ENCODE results near the gene DPEP2.
A peak's percentile ranks its signal among the peaks of the same experiment; 100 is the strongest.
"Not testable (repeated sequence)": the region's sequence is repeated elsewhere in the genome, so short reads cannot be mapped to it uniquely, and the experiment has no call there.

DPEP2 gene, protein sequence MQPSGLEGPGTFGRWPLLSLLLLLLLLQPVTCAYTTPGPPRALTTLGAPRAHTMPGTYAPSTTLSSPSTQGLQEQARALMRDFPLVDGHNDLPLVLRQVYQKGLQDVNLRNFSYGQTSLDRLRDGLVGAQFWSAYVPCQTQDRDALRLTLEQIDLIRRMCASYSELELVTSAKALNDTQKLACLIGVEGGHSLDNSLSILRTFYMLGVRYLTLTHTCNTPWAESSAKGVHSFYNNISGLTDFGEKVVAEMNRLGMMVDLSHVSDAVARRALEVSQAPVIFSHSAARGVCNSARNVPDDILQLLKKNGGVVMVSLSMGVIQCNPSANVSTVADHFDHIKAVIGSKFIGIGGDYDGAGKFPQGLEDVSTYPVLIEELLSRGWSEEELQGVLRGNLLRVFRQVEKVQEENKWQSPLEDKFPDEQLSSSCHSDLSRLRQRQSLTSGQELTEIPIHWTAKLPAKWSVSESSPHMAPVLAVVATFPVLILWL

DNA sequence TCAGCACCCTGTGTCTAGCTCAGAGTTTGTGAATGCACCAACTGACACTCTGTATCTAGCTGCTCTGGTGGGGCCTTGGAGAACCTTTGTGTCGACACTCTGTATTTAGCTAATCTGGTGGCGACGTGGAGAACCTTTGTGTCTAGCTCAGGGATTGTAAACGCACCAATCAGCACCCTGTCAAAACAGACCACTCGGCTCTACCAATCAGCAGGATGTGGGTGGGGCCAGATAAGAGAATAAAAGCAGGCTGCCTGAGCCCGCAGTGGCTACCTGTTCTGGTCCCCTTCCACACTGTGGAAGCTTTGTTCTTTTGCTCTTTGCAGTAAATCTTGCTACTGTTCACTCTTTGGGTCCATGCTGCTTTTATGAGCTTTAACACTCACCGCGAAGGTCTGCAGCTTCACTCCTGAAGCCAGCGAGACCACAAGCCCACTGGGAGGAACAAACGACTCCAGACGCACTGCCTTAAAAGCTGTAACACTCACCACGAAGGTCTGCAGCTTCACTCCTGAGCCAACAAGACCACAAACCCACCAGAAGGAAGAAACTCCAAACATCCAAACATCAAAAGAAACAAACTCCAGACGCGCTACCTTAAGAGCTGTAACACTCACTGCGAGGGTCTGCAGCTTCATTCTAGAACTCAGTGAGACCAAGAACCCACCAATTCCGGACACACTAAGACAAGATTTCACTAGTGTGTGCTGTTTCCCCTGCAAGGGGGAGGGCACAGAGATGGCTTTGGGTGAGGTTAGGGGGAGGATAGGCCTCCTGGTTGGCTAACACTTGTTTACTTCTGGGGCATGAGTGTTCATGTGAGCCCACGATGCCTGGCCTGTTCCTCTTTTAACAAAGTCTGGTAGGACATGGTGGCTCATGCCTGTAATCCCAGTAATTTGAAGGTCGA, at the start of gene DPEP2:
TSS of gene DPEP2 (minus strand) at position 706 of the 910 bp plus-strand sequence. CDS start 6,272 bp downstream, outside the sequence.
- DNase-seq, result peak; percentile 46

DNA sequence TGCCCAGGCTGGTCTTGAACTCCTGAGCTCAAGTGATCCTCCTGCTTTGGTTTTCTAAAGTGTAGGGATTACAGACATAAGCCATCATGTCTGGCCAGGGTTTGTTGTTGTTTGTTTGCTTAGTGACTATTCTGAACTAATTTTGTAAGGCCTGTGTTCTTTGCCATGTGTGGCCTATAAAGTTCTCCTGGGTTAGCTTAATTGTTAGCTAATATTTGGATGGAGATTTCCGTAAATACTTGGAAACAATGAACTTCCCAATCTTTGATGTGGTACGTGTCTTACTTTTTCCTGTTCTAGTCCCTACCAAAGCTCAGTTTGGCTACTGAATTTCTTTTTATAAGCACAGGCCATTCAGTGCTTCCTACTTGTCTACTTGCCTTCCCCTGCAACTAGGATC, 48.7 kb upstream of the DPEP2 start:
- no peak for DNase-seq

DNA sequence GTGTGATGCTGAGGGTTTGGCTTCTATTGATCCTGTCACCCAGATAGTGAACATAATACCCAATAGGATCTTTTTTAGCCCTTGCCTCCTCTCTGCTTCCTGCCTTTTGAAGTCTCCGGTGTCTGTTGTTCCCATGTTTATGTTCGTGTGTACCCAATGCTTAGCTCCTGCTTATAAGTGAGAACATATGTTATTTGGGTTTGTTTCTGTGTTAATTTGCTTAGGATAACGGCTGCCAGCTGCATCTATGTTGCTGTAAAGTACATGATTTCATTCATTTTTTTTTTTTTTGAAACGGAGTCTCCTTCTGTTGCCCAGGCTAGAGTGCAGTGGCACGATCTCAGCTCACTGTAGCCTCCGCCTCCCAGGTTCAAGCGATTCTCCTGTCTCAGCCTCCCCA, 46.8 kb upstream of the DPEP2 start:
- DNase-seq, result no peak

DNA sequence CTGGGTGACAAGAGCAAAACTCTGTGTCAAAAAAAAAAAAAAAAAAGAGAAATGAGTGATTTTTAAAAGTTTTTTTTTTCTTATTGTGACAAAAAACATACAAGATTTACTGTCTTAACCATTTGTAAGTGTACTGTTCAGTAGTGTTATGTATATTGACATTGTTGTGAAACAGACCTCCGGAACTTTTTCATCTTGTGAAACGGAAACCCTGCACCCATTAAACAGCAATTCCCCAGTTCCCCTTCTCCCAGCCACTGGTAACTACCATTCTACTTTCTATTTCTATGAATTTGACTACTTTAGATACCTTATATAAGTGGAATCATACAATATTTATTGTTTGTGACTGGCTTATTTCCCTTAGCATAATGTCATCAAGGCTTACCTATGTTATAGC, 42.5 kb upstream of the DPEP2 start:
- no peak for DNase-seq

DNA sequence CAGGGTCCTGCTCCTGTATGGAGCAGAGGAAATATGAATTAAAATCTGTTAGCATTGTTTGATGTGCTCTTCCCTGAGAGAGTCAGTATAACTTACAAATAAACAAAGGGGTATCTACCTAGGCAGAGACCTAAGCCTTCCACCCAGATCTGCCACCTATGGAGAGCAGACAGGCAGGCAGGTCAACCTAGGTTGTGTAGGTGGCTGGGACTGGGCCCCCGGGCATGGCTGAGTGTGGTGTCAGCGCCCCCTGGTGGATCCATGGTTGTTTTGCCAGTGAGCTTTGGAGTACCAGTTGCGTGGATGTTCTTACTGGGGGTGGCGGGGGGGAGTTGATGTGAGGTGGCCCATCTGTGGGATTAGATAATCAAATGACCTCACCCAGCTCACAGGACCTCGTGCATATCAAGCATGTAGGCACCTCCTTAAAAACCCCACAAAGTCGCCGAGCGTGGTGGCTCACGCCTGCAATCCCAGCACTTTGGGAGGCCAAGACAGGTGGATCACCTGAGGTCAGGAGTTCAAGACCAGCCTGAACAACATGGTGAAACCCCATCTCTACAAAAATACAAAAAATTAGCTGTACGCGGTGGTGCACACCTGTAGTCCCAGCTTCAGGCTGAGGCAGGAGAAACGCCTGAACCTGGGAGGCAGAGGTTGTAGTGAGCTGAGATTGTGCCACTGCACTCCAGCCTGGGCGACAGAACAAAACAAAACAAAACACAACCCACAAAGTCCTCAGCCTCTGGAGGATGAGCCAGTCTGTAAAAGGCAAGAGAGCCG, 41.4 kb upstream of the DPEP2 start:
- peak; percentile 91 for DNase-seq

DNA sequence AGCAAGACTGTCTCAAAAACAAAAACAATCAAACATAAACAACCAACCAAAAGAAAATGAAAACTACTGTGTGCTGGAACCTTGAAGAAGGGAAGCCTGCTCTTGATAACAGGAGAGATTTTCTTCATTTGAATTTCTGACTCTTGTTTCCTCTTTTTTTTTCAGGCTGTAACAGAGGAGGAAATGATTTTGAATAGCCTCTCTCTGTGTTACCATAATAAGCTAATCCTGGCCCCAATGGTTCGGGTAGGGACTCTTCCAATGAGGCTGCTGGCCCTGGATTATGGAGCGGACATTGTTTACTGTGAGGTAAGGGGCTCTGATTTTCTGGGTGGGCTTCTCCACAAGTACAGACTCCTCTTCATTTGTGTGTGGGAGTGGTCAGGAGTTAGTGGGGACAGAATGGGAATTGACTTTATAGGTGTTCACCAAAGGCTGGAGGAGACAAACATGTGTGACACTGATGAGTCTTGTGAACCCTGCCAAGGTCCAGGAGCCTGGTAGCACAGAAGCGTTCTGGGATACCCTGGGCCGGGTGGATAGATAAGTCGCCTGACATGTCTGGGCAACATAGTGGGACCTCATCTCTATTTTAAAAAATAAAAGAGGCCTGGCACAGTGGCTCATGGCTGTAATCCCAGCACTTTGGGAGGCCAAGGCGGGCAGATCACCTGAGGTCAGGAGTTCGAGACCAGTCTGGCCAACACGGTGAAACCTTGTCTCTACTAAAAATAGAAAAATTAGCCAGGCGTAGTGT, 38.7 kb upstream of the DPEP2 start:
- DNase-seq, result no peak

DNA sequence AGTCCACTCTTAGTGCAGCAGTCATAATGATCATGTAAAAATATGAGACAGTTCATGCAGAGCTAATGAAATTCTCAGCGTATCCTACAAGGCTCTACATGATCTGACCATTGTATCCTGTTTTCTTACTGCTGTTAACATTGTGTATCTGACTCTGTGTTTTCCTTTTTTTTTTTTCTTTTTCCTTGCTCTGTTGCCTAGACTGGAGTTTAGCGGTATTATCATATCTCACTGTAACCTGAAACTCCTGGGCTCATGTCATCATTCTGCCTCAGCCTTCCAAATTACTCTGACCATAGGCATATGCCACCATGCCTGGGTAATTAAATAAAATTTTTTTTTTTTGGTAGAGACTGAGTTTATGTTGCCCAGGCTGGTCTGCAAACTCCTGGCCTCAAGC, 35.9 kb upstream of the DPEP2 start:
- DNase-seq, result no peak

DNA sequence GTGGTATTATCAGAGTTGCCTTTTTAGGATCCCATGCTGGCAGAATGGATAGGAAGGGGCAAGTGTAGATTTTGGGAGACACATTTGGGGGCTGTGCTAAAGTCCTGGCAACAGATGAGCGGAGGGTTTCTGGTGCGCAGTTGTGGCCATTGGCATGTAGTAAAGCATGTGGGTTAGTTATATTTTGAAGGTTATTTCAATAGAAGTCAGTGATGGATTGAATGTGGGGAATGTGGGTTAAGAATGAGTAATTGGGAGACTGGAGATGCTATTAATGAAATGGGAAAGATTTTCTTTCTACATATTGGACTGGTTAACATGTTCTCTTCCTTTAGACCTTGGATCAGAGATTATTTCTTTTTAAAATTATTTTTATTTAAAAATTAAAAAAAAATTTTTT, 33.8 kb upstream of the DPEP2 start:
- DNase-seq, result no peak

DNA sequence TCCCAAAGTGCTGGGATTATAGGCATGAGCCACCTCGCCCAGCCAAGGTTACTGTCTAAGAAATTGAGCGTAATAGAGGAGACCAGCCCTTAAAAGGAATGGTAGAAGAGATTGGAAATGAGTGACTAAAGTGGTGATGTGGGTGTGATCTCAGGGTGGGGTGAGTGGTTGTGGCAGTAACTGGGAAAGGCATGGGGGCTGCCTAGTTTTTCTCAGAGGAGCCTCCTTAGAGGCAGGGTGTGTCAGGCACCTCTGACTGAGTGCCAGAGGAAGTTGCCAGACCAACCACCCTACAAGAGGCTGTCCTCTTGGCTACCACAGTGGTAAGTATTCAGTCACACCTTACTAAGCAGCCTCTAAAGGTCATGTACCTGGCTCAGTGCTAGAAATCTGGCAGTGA, 32.7 kb upstream of the DPEP2 start:
- DNase-seq, result peak; percentile 25

DNA sequence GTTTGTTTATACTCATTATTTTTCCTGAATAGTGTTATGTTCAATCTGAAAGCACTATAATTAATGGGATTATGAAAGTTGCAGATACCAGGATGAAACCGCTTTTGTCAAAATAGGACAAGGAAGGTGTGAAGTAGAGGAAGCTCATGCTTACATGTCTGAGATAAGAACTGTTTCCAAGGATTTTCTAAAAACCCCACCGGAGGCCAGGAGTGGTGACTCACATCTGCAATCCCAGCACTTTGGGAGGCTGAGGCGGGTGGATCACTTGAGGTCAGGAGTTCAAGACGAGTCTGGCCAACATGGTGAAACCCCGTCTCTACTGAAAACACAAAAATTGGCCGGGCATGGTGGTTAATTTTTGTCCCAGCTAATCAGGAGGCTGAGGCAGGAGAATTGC, 30.8 kb upstream of the DPEP2 start:
- not testable (repeated sequence) for DNase-seq

DNA sequence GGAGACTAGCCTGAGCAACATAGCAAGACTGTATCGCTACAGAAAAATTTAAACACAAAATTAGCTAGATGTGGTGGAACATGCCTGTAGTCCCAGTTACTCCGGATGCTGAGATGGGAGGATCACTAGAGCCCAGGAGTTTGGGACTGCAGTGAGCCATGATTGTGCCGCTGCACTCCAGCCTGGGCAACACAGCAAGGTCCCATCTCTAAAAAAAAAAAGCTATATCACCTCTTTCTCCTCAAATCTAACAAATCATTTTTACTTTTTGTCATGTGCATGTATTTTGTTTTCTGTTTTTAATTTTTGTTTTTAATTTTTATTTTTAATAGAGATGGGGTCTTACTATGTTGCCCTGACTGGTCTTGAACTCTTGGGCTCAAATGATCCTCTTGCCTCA, 29.7 kb upstream of the DPEP2 start:
- no peak for DNase-seq

DNA sequence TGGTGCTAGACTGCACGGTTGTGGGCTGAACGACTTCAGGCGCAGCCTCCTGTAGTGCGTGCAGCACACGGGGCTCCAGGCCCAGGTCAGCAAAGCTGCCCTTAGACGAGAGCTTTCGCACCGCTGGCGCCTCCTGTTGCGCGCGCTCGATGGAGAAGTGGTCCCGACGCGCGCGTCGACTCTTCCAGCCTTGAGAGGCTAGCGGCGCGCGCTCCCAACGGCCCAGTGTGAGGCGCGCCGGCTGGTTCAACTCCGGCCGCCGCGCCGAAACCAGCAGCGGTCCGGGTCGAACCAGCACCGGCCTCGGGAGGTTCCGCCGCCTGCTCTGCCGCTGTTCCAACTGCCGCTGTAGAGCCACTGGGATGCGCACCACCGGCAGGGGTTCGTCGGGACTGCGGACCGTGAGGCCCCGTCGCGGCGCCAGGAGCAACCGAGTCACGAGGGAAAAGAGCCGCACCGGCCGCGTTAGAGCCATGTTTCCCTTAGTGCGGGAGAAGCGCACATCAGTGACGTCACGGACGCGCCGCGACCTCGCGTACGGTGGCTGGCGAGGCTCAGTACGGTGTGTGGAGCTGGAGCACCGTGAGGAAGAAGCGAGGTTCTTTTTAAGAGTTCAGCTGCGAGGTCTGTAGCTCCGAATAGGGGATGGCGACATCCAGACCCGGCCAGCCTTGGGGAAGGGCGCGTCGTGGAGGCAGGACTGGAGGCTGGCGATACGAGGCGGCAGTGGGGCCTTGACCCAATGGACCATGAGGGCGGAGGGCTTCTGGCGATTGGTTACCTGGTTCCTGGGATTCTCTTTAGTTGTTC, 23.6 kb upstream of the DPEP2 start, which contains the start of the genes DDX28 and DUS2:
TSS of gene DDX28 (minus strand) at position 505 of the 810 bp plus-strand sequence. CDS start at position 475, 30 bp downstream.
TSS of gene DUS2 (plus strand) at position 557 of the 810 bp plus-strand sequence. CDS start 14,740 bp downstream, outside the sequence.
- peak; percentile 95 for DNase-seq

DNA sequence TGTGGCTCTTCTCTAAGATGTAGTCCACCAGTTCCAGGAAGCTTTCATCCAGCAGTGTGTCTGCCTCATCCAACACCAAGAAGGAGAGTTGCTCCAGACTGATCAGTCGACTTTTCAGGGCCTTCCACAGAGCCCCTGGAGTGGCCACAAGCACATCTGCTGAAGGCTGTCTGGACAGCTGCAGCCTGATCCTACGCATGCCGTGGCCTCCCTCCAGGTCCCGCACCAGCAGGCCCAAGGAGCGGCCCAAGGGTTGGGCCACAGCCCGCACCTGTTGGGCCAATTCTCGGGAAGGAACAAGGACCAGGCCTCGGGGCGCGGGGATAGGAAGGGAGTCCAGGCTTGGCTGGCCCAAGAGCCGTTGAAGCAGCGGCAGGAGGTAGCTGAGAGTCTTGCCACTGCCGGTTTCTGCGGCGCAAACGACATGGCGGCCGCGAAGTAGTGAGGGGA, 23.0 kb upstream of the DPEP2 start:
- DNase-seq, result no peak

DNA sequence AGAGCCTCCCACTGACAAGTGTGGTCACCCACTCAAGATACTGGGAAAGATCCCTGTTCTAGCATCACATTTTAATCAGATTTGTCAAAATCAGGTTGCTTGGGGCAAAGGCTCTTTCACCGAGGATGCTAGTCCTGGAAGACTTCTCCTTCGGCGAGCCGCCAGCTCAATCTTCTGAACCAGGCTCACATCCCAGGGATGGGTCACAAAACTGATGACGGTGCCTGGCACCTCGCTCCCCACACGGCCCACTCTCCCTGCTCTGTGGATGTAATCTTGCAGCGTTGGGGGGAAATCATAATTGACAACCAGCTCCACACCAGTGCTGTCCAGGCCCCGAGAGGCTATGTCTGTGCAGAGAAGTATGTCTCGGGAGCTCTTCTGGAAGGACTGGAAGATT, 22.2 kb upstream of the DPEP2 start:
- DNase-seq, result no peak

DNA sequence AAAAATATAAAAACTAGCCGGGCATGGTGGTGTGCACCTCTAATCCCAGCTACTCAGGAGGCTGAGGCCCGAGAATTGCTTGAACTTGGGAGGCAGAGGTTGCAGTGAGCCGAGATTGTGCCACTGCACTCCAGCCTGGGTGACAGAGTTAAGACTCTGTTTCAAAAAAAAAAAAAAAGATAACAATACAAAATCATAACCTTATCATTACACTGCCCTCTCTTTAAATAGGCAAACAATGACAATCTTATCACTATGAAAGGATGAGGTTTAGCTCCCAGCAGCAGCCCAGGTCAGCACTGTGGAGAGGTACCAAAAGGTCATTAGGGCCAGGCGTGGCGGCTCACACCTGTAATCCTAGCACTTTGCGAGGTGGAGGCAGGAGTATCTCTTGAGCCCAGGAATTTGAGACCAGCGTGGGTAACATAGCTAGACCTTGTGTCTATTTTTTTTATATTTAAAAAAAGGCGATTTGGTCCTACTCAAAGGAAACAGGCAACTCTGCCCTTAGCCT, 19.9 kb upstream of the DPEP2 start:
- DNase-seq, result no peak

DNA sequence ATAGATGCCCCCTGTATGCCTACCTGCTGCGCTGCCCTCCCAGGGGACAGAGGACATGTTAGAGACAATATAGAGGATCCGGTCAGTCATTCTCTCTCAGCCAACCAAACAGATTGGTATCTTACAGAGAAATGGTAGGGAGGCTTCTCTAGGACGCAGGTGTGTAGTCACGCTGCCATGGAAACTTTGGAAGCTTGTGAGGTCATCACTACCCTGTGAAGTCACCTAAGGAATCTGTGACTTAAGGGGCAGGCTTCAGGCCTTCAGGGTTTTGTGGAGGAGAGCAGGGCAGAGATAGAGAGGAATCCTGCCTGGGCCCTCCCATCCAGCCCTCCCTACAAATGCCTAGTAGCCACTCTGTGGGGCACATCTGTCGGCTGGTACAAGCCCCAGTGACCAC, 16.4 kb upstream of the DPEP2 start, which contains the start of gene DPEP2NB:
TSS of gene DPEP2NB (minus strand) at position 231 of the 400 bp plus-strand sequence. CDS start at position 90, 141 bp downstream.
- DNase-seq, result no peak

DNA sequence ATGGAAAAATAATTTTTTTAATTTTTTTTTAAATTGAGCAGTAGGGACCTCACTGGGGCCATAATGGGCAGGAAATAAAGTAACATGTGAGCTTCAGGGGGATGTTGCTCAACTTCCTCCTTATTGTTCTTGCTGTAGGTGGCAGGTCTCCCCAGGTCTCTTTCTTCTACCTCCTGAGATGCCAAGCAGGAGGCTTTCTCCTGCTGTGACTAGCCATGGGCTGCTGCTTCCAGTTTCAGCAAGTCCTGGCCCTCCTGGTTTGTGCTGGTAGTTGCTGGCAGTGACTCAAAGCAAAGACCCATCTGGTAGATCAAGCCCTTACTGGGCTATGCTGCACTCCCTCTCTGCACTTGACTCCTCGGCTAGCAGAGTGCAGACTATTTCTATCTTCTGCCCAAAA, 14.2 kb upstream of the DPEP2 start:
- no peak for DNase-seq

DNA sequence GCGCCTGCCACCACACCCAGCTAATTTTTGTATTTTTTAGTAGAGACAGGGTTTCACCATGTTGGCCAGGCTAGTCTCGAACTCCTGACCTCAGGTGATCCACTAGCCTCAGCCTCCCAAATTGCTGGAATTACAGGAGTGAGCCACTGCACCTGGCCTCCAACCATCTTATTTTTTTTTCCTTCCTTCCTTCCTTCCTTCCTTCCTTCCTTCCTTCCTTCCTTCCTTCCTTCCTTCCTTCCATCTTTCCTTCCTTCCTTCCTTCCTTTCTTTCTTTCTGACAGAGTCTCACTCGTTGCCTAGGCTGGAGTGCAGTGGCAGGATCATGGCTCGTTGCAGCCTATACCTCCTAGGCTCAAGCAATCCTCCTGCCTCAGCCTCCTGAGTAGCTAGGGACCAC, 10.6 kb upstream of the DPEP2 start:
- DNase-seq, result not testable (repeated sequence)

DNA sequence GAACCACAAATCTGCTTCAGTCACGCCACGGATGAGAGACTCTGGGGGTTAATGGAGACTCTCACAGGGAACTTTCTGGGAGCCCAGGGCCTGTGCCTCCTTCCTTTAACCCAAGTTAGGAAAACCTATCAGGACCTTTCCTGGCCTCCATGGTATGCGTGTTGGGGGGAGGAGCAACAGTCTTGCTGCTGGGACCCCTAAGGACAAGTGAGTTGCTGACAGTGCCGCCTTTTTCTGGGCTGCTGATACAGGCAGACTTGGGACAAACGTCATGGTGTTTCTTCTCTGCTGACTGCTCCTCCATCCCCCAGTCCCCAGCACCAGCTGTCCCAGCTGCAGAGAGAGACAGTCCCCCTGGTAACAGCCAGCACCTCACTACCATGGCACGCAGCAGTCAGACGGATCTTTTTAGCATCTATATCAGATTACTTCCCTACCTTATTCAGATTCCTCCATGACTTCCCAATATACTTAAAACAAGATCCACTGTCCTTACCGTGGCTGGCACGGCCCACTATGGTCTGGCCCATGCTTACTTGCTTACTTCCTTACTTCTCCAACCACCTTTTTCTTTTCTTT, 10.0 kb upstream of the DPEP2 start:
- DNase-seq, result no peak

DNA sequence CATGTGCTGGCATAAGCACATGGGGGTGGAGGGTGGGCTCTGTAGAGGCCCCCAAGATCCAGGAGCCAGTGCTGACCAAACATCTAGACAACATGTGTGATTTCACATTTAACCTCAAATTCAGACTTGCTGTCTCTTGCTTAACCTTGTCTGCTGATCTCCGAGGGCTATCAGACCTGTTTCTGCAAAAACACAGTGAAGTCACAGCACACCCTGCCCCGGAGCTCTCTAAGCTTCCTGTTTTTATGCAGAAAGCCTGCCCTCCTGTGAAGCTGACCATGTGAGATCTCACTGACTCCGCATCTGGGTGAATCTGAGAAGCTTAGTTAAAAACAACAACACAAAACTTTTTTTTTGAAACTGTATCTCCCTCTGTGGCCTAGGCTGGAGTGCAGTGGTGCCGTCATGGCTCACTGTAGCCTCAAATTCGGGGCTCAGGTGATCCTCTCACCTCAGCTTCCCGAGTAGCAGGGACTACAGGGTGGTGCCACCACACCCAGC, 6.6 kb upstream of the DPEP2 start:
- no peak for DNase-seq
